DMS153 treated with DMSO at 0.1 percent for 48 hours (cell line): Measurements from ENCODE around the gene BCL6B.
"Not testable (repeated sequence)": the region's sequence is repeated elsewhere in the genome, so short reads cannot be mapped to it uniquely, and the experiment has no call there.

Source experiments
- DNase-seq: peaks from one replicate; lab custom pipeline; 2025; ENCODE audit not compliant: unreplicated experiment; lab: John Stamatoyannopoulos, UW

BCL6B gene, protein sequence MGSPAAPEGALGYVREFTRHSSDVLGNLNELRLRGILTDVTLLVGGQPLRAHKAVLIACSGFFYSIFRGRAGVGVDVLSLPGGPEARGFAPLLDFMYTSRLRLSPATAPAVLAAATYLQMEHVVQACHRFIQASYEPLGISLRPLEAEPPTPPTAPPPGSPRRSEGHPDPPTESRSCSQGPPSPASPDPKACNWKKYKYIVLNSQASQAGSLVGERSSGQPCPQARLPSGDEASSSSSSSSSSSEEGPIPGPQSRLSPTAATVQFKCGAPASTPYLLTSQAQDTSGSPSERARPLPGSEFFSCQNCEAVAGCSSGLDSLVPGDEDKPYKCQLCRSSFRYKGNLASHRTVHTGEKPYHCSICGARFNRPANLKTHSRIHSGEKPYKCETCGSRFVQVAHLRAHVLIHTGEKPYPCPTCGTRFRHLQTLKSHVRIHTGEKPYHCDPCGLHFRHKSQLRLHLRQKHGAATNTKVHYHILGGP

DNA sequence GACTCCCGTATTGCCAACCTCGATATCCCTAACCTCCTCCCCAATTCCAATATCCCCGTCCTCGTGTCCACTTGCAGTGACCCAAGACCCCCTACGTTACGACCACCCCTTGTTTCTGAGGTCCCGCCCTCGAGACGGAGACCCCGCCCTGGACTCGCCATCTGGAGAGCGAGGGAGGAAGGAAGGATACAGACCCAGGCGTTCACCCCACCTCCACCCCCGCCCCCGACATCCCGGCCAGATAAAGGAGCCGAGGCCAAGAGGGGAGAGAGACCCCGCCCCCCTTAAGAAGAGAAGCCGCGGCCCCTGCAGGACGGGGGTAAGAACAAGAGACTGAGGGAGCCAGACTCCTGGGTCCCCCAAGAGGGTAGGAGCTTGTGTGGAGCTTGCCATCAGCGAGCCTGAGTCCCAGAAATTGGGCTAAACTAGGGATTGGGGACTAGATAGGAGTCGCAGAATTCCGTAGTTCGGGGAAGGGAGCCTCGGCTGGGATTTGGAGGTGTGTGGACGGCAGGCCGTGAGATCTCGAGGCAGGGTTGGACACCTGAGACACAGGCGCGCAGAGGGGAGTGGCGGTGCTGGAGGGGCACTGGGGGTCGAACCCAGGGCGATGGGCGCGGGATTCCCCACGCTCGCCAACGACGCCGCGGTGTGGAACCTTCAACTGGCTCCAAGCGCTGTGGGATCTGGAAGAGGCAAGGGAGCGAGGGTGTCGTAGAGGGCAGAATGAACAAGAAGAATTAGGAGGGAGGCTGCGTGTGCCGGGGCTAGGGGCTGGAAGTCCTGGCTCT, at the start of gene BCL6B:
TSS of gene BCL6B (plus strand) at position 270 of the 791 bp plus-strand sequence. CDS start 622 bp downstream, outside the sequence.
- no peak for DNase-seq

GRCh38 chr17:6979440-6979839, 43.4 kb upstream of the BCL6B start:
- DNase-seq = not testable (repeated sequence)

DNA sequence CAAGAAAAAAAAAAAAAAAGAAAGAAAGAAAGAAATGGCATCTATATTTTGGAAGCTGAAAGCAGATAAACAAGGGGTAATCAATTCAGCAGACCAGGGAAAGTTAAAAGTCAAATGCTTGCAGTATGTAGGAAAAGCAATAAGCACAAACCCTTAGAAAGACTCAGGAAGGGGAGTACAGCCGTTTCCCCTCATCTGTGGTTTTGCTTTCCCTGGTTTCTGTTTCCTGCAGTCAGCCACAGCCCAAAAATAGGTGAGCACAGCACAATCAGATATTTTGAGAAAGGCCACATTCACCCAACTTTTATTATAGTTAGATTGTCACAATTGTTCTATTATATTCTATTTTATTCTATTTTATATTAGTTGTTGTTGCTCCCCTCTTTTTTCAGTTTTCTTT, 41.4 kb upstream of the BCL6B start:
- no peak for DNase-seq

GRCh38 chr17:6985266-6985665, 37.6 kb upstream of the BCL6B start:
- DNase-seq = no peak

DNA sequence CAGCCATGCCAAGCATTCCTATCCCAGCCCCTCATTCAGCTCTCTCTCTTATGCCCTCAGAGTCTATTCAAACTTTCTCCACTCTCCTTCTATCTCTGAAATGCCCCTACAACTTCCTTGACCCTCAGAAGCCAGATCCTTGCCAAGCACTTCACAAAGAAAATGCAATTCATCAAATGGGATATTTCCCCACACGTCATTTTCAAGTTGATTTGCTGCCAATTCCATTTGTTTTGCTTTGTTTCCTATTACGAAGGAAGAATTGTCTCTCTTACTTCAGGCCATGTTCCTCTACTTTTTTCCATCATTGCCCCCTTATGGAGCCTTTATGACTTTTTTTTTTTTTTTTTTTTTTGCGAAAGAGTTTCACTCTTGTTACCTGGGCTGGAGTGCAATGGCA, 36.2 kb upstream of the BCL6B start:
- no peak for DNase-seq

- DNase-seq = no peak
These were observed 33.1 kb upstream of the BCL6B start for GRCh38 chr17:6989779-6990178.

DNA sequence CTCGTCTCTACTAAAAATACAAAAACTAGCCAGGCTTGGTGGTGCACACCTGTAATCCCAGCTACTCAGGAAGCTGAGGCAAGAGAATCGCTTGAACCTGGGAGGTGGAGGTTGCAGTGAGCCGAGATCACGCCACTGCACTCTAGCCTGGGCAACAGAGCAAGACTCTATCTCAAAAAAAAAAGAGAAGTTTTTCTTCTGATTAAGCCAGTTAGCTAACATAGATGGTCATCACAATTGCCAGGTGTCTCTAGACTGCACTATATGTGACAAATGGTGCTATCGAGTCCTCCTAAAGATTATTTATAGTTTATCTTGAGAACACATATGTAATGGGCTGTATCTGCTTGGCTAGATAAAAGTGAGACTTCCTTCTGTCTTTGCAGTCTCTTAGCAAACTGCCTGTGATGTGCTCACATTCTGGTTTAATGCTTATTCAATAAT, 29.2 kb upstream of the BCL6B start:
- DNase-seq = not testable (repeated sequence)

- no peak for DNase-seq
These were observed 28.7 kb upstream of the BCL6B start for GRCh38 chr17:6994118-6994598.

- no peak for DNase-seq
These were observed 28.1 kb upstream of the BCL6B start for GRCh38 chr17:6994666-6995256.

GRCh38 chr17:6995500-6996255, 27.2 kb upstream of the BCL6B start, which contains the start of gene ALOX12:
TSS of gene ALOX12 (plus strand) at chr17:6996049. CDS start at chr17:6996118, 69 bp downstream.
- no peak for DNase-seq

DNA sequence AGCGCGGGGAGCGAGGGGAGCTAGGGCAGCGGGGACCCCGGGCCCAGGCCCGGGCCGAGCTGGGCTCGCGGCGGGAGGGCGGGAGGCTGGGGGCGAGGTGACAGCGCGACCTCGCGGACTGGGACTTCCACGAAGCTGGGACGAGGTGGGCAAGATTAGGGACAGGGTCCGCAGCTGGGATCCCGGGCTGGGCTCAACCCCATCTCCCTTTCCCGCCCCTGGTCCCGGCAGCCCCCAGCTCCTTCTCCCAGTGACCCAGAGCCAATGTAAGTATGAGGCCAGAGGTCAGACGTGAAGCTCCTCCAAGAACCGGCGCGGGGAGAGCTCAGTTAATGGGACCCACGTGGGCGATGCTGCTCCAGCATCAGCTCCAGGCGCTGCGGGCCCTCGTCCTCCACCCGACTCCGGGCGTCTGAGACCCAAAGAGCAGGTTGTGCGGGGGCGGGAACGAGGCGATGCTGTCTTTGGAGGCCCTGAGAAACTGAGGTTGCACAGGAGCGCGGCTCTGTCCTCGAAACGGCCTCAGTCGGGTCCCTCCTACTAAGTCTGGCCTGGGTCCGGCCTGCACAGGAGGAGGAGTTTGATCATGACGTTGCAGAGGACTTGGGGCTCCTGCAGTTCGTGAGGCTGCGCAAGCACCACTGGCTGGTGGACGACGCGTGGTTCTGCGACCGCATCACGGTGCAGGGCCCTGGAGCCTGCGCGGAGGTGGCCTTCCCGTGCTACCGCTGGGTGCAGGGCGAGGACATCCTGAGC, 26.4 kb upstream of the BCL6B start:
- DNase-seq = no peak

- DNase-seq = no peak
These were observed 25.7 kb upstream of the BCL6B start for GRCh38 chr17:6997171-6997570.

DNA sequence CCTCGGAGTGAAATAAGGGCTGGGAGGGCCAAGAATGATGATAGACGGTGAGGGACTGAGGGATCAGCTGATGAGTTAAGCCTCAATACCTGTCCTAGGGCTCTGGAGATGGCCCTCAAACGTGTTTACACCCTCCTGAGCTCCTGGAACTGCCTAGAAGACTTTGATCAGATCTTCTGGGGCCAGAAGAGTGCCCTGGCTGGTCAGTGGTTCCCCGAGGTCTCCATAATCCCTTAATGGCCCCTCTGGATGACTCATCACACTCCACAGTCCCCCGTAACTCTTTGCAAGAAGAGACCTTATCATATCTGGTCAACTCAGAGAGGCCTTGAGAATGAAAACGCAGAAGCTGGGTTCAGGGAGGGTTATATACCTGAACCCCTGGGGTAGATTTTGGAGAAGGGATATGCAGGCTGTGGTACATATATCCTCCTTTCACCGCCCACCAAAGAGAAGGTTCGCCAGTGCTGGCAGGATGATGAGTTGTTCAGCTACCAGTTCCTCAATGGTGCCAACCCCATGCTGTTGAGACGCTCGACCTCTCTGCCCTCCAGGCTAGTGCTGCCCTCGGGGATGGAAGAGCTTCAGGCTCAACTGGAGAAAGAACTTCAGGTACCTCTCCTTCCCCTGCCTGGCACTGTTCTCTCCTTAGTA, 23.9 kb upstream of the BCL6B start:
- no peak for DNase-seq

DNA sequence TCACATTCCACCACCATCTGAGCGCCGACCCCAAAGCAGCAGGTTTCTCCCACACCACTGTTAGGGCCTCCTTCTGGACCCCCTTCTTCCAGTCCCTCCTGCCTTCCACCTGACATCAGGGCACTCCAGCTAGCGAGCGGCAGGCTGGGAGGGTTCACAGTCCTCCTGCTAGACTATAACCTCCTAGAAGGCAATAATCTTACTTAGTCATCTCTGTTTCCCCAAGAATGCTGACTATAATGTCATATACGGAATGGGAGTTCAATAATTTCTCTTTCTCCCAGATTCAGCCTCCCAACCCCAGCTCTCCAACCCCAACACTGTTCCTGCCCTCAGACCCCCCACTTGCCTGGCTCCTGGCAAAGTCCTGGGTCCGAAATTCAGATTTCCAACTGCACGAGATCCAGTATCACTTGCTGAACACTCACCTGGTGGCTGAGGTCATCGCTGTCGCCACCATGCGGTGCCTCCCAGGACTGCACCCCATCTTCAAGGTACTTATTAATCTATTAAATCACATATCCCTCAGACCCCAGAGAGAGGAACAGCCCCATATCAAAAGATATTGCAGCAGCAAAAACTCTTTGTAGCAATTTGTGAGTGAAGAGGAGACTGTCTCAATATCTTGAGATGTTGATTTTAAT, 21.4 kb upstream of the BCL6B start:
- DNase-seq = no peak

GRCh38 chr17:7002288-7003047, 20.4 kb upstream of the BCL6B start:
- no peak for DNase-seq

- DNase-seq = no peak
These were observed 19.1 kb upstream of the BCL6B start for GRCh38 chr17:7003745-7004144.

DNA sequence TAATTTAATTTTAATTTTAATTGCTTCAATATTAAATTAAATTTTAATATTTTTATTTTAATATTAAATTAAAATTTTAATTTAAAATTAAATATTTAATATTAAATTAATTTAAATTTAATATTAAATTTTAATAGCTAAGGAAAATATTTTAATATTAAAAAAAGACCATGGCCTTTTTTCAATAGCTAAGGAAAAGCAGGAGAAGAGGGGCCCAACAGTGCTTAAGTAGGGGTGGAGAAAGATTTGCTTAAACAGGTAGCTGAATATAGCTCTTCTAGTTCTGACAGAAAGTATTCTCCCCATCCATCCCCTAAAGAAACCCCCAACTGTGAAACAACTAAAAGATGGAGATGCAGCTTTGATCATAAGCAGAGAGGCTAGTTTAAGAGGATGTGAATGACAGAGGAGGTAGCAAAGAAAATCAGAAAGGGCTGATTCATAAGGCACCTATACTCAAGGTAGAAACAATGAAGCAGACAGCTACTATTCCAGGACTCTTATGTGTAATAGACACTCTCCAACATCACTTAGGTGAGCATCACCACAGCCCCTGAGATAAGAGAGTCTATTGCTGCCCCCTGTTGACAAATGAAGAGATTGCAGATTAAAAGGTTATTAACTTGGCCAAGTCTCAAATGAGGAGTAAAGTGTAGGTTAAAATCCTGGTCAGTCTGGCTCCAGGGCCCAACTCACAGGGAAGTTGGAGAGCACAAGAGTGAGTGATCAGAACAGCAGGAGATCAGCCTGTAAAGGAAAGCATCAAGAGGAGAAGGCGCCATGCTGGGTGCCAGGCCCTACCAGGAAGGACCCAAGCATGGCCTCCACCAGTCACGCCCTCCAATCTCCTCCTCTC, 18.2 kb upstream of the BCL6B start:
- DNase-seq = peak; percentile 49
